ENCODE measurements around the gene RMDN2.

DNA sequence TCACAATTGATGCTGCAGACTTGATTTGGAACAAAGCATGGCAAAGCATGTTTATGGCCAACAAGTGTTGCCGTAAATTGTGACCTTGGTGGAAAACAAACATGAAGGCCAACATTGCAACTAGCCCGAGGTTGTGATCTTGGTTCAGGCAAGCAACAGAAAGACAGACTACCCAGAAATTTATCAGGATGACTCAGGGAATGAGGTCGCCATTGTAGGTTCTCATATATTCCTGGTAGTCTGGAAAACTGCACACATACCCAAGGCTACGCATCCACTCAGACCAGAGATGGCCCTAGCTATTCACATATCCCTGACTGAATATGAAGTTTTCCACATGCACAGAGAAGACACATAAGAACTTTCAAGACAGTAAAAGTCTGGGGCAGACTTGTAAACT, 120.7 kb downstream of the RMDN2 start:
- TF ChIP-seq, protein P1, sequence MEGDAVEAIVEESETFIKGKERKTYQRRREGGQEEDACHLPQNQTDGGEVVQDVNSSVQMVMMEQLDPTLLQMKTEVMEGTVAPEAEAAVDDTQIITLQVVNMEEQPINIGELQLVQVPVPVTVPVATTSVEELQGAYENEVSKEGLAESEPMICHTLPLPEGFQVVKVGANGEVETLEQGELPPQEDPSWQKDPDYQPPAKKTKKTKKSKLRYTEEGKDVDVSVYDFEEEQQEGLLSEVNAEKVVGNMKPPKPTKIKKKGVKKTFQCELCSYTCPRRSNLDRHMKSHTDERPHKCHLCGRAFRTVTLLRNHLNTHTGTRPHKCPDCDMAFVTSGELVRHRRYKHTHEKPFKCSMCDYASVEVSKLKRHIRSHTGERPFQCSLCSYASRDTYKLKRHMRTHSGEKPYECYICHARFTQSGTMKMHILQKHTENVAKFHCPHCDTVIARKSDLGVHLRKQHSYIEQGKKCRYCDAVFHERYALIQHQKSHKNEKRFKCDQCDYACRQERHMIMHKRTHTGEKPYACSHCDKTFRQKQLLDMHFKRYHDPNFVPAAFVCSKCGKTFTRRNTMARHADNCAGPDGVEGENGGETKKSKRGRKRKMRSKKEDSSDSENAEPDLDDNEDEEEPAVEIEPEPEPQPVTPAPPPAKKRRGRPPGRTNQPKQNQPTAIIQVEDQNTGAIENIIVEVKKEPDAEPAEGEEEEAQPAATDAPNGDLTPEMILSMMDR (IDR thresholded peaks at IDR 0.05; ENCODE audit: low read length): no peak
- TF ChIP-seq EZH2 (IDR thresholded peaks at IDR 0.05; ENCODE audit: borderline replicate concordance, low read length): no peak
